Natural killer cell (primary cell): ENCODE measurements around the gene ILRUN. TPM values are rescaled to one million over a fixed set of nuclear protein-coding genes. Genes with fewer than 3 reads are reported as not detected.
"Not testable (repeated sequence)": the region's sequence is repeated elsewhere in the genome, so short reads cannot be mapped to it uniquely, and the experiment has no call there.

Source experiments
- ATAC-seq, 3 donors: fragments of 150-1000 bp in 2 of 3; fragments of 200-7000 bp in 1 of 3; cut with Tn5 transposase; 1 replicate in 1 of 3; 2 replicates in 2 of 3; pipeline ENCODE4 v1.10.0; 2021; ENCODE audit warnings: mild to moderate bottlenecking in 2 of 3, moderate library complexity in 2 of 3
- DNase-seq, 2 donors: peaks; one replicate each; pipeline versions ENCODE4 v3.0.0 to v3.0.0-alpha.2; 2013 to 2021; ENCODE audit warnings: mixed read lengths in 1 of 2
- H3K27ac ChIP-seq: one replicate; pipeline ENCODE4 v1.5.1; 2013; ENCODE audit warnings: mild to moderate bottlenecking, low read length
- H3K27me3 ChIP-seq: one replicate; pipeline ENCODE4 v1.6.1; 2013; ENCODE audit warnings: low read length; ENCODE audit not compliant: control insufficient read depth, insufficient read depth
- H3K36me3 ChIP-seq: one replicate; pipeline ENCODE4 v1.6.1; 2013; ENCODE audit warnings: low read length; ENCODE audit not compliant: control insufficient read depth, insufficient read depth
- H3K4me1 ChIP-seq: one replicate; pipeline ENCODE4 v1.6.1; 2013; ENCODE audit warnings: low read length; ENCODE audit not compliant: control insufficient read depth, insufficient read depth
- H3K4me3 ChIP-seq: one replicate; pipeline ENCODE4 v1.5.1; 2013; ENCODE audit warnings: low read length
- H3K9me3 ChIP-seq: one replicate; pipeline ENCODE4 v1.6.1; 2013; ENCODE audit warnings: low read length; ENCODE audit not compliant: control insufficient read depth, insufficient read depth
- H3K27ac Mint-ChIP-seq, 2 donors: one replicate each; pipeline ENCODE4 v1.8.0; 2022; ENCODE audit warnings: mild to moderate bottlenecking in 2 of 2, mixed read lengths in 2 of 2, moderate library complexity in 1 of 2
- H3K27me3 Mint-ChIP-seq, 2 donors: one replicate each; pipeline ENCODE4 v1.8.0; 2022; ENCODE audit warnings: low read depth in 2 of 2, mixed read lengths in 2 of 2
- H3K36me3 Mint-ChIP-seq: one replicate; pipeline ENCODE4 v1.8.0; 2022; ENCODE audit warnings: mixed read lengths
- H3K4me1 Mint-ChIP-seq, 2 donors: one replicate each; pipeline ENCODE4 v1.8.0; 2022; ENCODE audit warnings: mixed read lengths in 2 of 2
- H3K4me3 Mint-ChIP-seq: one replicate; pipeline ENCODE4 v1.8.0; 2022; ENCODE audit warnings: mild to moderate bottlenecking, moderate library complexity, mixed read lengths
- H3K9me3 Mint-ChIP-seq, 2 donors: one replicate each; pipeline ENCODE4 v1.8.0; 2022; ENCODE audit warnings: mixed read lengths in 2 of 2
- WGBS: methylation state at CpG from one replicate; pipeline ENCODE4 v1.1.7; 2013; ENCODE audit warnings: missing lambda C conversion rate; ENCODE audit not compliant: insufficient coverage; 5-methylcytosine and 5-hydroxymethylcytosine counted together
- intact Hi-C: fragments of 100-400 bp; cut with micrococcal nuclease; formaldehyde crosslinking; loops from one replicate; pipeline ENCODE4 v1.14.2; 2022
- total RNA-seq, 4 donors: library from RNA; stranded (reverse); fragments of 120-200 nt in 1 of 4; gene quantifications; one replicate each; pipeline versions ENCODE4 v1.2.3 to v1.2.4, GENCODE V29; 2013 to 2022
- TF ChIP-seq, protein P1 (sequence below): fragments of 200-600 bp; IDR thresholded peaks from one replicate; pipeline ENCODE4 v1.8.0; 2022; ENCODE audit warnings: antibody characterized with exemption

Gene ILRUN
- total RNA-seq, 3 donors from 2014 or later (not counting 1 experiment from before 2014, with no cell fraction given): 91.2 to 101 (median 92.3) TPM

DNA sequence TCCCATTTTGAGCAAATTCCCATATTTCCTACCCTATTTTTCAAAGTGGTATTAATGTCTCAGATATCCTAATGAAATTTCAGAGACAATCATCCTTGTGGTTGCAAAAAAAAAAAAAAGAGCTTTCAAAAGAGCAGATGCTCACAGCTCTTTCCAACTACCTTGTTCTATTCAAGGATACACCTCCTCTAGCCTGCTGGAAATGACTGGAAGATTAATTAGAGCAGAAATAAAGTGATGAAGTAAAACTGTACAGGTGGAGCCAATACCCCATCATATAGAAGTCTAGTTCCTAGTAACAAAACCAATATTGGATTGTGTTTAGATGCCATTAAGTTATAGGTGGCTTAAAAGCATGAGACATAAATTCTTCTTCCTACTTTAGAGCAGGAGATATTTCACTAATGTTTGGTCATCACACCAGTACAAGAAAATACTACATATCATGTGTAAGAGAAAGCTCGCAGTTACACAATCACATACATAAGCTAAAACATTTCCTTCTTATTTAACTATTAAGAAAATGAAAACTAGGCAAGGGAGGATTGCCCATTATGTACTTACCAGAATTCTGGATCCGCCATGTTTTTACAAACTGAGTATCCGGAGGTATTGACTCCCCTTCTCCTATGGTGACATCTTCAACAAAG lies 42.4 kb downstream of the ILRUN start:
- no peak overlapping the region for H3K4me3 ChIP-seq
- no peaks in the 10 kb centered on the region for H3K36me3 Mint-ChIP-seq
- H3K27ac Mint-ChIP-seq: peak overlapping the region; percentile 12 to 91
- no peak overlapping the region for H3K27ac ChIP-seq
- WGBS: 100% methylated on average over 2 of the region's 3 CpGs
- H3K9me3 Mint-ChIP-seq: no peaks in the 10 kb centered on the region
- H3K27me3 ChIP-seq: no peaks in the 10 kb centered on the region
- no peak for ATAC-seq
- H3K9me3 ChIP-seq: no peaks in the 10 kb centered on the region
- H3K4me1 ChIP-seq: peaks cover 17% of the 10 kb centered on the region
- no peak for DNase-seq
- H3K4me1 Mint-ChIP-seq: peaks cover 32 to 37% of the 10 kb centered on the region in 2 donors
- no peak overlapping the region for H3K4me3 Mint-ChIP-seq
- TF ChIP-seq, protein P1, sequence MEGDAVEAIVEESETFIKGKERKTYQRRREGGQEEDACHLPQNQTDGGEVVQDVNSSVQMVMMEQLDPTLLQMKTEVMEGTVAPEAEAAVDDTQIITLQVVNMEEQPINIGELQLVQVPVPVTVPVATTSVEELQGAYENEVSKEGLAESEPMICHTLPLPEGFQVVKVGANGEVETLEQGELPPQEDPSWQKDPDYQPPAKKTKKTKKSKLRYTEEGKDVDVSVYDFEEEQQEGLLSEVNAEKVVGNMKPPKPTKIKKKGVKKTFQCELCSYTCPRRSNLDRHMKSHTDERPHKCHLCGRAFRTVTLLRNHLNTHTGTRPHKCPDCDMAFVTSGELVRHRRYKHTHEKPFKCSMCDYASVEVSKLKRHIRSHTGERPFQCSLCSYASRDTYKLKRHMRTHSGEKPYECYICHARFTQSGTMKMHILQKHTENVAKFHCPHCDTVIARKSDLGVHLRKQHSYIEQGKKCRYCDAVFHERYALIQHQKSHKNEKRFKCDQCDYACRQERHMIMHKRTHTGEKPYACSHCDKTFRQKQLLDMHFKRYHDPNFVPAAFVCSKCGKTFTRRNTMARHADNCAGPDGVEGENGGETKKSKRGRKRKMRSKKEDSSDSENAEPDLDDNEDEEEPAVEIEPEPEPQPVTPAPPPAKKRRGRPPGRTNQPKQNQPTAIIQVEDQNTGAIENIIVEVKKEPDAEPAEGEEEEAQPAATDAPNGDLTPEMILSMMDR: no peak
- peaks cover 14% of the 10 kb centered on the region for H3K36me3 ChIP-seq
- intact Hi-C loops: no loop called here
- no peaks in the 10 kb centered on the region for H3K27me3 Mint-ChIP-seq

DNA sequence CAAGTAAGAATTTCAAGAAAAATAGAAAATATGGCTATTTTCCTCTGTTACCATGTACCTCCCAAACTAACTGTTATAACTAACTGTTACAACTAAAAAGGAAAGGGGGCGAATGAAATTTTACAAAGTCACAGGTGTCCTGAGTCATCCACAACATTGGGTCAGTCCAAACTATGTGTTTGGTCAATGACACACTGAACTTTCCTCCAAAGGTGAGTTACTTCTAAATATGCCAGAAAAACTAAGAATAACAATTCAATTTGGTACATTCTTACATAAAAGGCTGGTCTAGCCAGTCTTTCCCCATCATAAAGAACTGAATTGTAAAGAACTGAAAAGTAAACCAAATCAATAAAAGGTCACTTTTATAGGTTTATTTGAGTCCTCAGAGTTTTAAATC lies 44.3 kb downstream of the ILRUN start:
- TF ChIP-seq, protein P1: no peak
- Histone ChIP-seq H3K4me1 (peaks cover 11% of the 10 kb centered on the region), H3K27ac (no peak overlapping the region), H3K4me3 (no peak overlapping the region), H3K9me3 (no peaks in the 10 kb centered on the region), H3K36me3 (peaks cover 14% of the 10 kb centered on the region), H3K27me3 (no peaks in the 10 kb centered on the region)
- Mint-ChIP-seq H3K9me3 (no peaks in the 10 kb centered on the region), H3K27me3 (no peaks in the 10 kb centered on the region), H3K36me3 (no peaks in the 10 kb centered on the region), H3K27ac (no peak overlapping the region), H3K4me1 (peaks cover 26 to 37% of the 10 kb centered on the region in 2 donors), H3K4me3 (no peak overlapping the region)
- intact Hi-C loops: no loop called here
- no peak for ATAC-seq
- WGBS: 100% methylated on average over 1 of the region's 1 CpG
- no peak for DNase-seq

DNA sequence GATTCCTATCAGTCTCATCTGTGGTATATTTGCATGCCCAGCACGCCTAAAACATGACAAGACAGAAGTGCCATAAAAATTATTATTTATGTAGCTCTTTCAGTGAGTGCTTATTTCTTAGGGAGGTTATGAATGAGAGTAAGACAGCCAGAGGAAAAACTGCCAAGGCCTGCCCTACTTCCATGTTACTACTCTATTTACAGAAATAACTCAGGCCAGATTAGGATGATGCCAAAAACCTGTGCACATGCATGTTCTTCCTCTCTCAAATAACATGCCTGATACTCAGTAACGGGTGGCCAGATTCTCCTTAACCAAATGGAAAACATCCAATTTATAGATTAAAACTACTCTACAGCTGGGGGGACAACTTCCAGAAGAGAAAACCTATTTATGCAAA lies 45.7 kb downstream of the ILRUN start:
- H3K36me3 ChIP-seq: peaks cover 17% of the 10 kb centered on the region
- intact Hi-C loops: no loop called here
- H3K9me3 ChIP-seq: no peaks in the 10 kb centered on the region
- DNase-seq (no peak), ATAC-seq (no peak)
- H3K4me3 ChIP-seq: no peak overlapping the region
- TF ChIP-seq, protein P1: no peak
- Mint-ChIP-seq H3K27ac (peak overlapping the region in 1 of 2 donors; percentile 58), H3K9me3 (no peaks in the 10 kb centered on the region), H3K27me3 (no peaks in the 10 kb centered on the region), H3K4me3 (no peak overlapping the region), H3K4me1 (peaks cover 23 to 36% of the 10 kb centered on the region in 2 donors), H3K36me3 (no peaks in the 10 kb centered on the region)
- no peaks in the 10 kb centered on the region for H3K27me3 ChIP-seq
- 93% methylated on average over 2 of the region's 2 CpGs for WGBS
- H3K27ac ChIP-seq: no peak overlapping the region
- peaks cover 2% of the 10 kb centered on the region for H3K4me1 ChIP-seq

DNA sequence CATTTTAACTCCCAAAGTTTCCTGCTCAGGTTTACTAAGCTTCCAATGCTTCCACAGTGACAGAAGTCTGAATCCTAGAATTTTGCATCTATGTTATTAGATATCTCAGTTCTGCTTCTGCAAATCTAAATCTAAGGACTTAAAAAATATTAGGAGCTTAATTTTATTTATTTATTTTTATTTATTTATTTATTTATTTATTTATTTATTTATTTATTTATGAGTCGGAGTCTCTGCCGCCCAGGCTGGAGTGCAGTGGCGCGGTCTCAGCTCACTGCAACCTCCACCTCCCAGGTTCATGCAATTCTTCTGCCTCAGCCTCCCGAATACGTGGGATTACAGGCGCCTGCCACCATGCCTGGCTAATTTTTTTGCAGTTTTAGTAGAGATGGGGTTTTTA lies 46.3 kb downstream of the ILRUN start:
- H3K27me3 Mint-ChIP-seq, H3K27ac ChIP-seq, H3K9me3 Mint-ChIP-seq, ATAC-seq, H3K4me3 ChIP-seq, intact Hi-C loops, H3K27ac Mint-ChIP-seq, H3K4me3 Mint-ChIP-seq, DNase-seq, H3K4me1 ChIP-seq, H3K36me3 Mint-ChIP-seq, H3K27me3 ChIP-seq, H3K9me3 ChIP-seq: not testable (repeated sequence)
- H3K4me1 Mint-ChIP-seq: peaks cover 18 to 32% of the 10 kb centered on the region in 2 donors
- H3K36me3 ChIP-seq: peaks cover 22% of the 10 kb centered on the region
- 98% methylated on average over 5 of the region's 7 CpGs for WGBS
